NOMO-1 (cell line): ENCODE measurements around the gene SARM1.

Experiments
- DNase-seq, 2 experiments: peaks; one replicate each; lab custom pipeline; 2025; ENCODE audit not compliant: unreplicated experiment in 2 of 2; lab: John Stamatoyannopoulos, UW

Gene SARM1

GRCh38 chr17:28367641-28368305 lies 3.7 kb upstream of the SARM1 start:
- DNase-seq: no peak

GRCh38 chr17:28368306-28368831 lies 3.1 kb upstream of the SARM1 start:
- DNase-seq: no peak

- DNase-seq: no peak
Measured at GRCh38 chr17:28368915-28369683, 2.4 kb upstream of the SARM1 start.

GRCh38 chr17:28369684-28370034 lies 1.8 kb upstream of the SARM1 start:
- no peak for DNase-seq

GRCh38 chr17:28370035-28370743 lies 1.3 kb upstream of the SARM1 start, which contains the start of gene VTN:
Gene VTN, minus strand, starts transcription at chr17:28370307. Its CDS starts 104 bp downstream, at chr17:28370203.
- DNase-seq: peak in 1 of 2 experiments; percentile 19

- no peak for DNase-seq
Measured at GRCh38 chr17:28370744-28371103, 770 bp upstream of the SARM1 start.

GRCh38 chr17:28372203-28372944 lies 880 bp downstream of the SARM1 start:
- no peak for DNase-seq

- DNase-seq: no peak
Measured at GRCh38 chr17:28372945-28373274, 1.4 kb downstream of the SARM1 start.

GRCh38 chr17:28379814-28380801 lies 8.6 kb downstream of the SARM1 start:
- no peak for DNase-seq

GRCh38 chr17:28381141-28381825 lies 9.8 kb downstream of the SARM1 start:
- DNase-seq: no peak

GRCh38 chr17:28384281-28385036 lies 13.0 kb downstream of the SARM1 start:
- peak; percentile 56 to 66 for DNase-seq

GRCh38 chr17:28385037-28385400 lies 13.5 kb downstream of the SARM1 start:
- DNase-seq: no peak

- no peak for DNase-seq
Measured at GRCh38 chr17:28385406-28385805, 13.9 kb downstream of the SARM1 start.

- no peak for DNase-seq
Measured at GRCh38 chr17:28386391-28386790, 14.9 kb downstream of the SARM1 start.

- no peak for DNase-seq
Measured at GRCh38 chr17:28388106-28388505, 16.6 kb downstream of the SARM1 start.

GRCh38 chr17:28390141-28390540 lies 18.6 kb downstream of the SARM1 start:
- no peak for DNase-seq

GRCh38 chr17:28390563-28390962 lies 19.1 kb downstream of the SARM1 start:
- no peak for DNase-seq

GRCh38 chr17:28390984-28391383 lies 19.5 kb downstream of the SARM1 start:
- DNase-seq: no peak

GRCh38 chr17:28391401-28391800 lies 19.9 kb downstream of the SARM1 start:
- DNase-seq: no peak
